ENCODE data around the gene BAIAP2. TPM values are rescaled to one million over a fixed set of nuclear protein-coding genes. Genes with fewer than 3 reads are reported as not detected.
"Not testable (repeated sequence)": the region's sequence is repeated elsewhere in the genome, so short reads cannot be mapped to it uniquely, and the experiment has no call there.

Gene BAIAP2
- total RNA-seq, 2 donors from 2014 or later = 20.8 to 22.7 TPM

GRCh38 chr17:81134064-81134781 is 99.3 kb downstream of the BAIAP2 start:
- intact Hi-C loops (cut with DNase I, micrococcal nuclease) = no loop called here
- DNase-seq (no peak), ATAC-seq (no peak)

- ATAC-seq (peak; percentile 19), DNase-seq (peak; percentile 23 to 50)
- intact Hi-C loops (cut with DNase I, micrococcal nuclease) = no loop called here
These were observed 100.7 kb downstream of the BAIAP2 start for GRCh38 chr17:81135505-81136278.

- ATAC-seq = no peak
- intact Hi-C loops (cut with DNase I, micrococcal nuclease) = no loop called here
- DNase-seq = no peak
These were observed 101.4 kb downstream of the BAIAP2 start for GRCh38 chr17:81136366-81136765.

GRCh38 chr17:81137248-81137647 is 102.3 kb downstream of the BAIAP2 start:
- ATAC-seq (no peak), DNase-seq (no peak)
- intact Hi-C loops (cut with DNase I, micrococcal nuclease) = no loop called here

GRCh38 chr17:81138083-81138482 is 103.1 kb downstream of the BAIAP2 start:
- ATAC-seq = no peak
- intact Hi-C loops (cut with DNase I, micrococcal nuclease) = no loop called here
- no peak for DNase-seq

GRCh38 chr17:81138500-81138899 is 103.5 kb downstream of the BAIAP2 start:
- ATAC-seq (no peak), DNase-seq (no peak)
- intact Hi-C loops (cut with DNase I, micrococcal nuclease) = no loop called here

GRCh38 chr17:81139428-81139827 is 104.5 kb downstream of the BAIAP2 start:
- intact Hi-C loops (cut with DNase I, micrococcal nuclease) = no loop called here
- no peak for ATAC-seq
- no peak for DNase-seq

- DNase-seq = no peak
- intact Hi-C loops (cut with DNase I, micrococcal nuclease) = no loop called here
- no peak for ATAC-seq
These were observed 105.1 kb downstream of the BAIAP2 start for GRCh38 chr17:81140018-81140417.

- ATAC-seq (no peak), DNase-seq (no peak)
- intact Hi-C loops (cut with DNase I, micrococcal nuclease) = no loop called here
These were observed 105.7 kb downstream of the BAIAP2 start for GRCh38 chr17:81140695-81141094.

- DNase-seq = peak; percentile 79 to 86
- intact Hi-C loops (cut with DNase I, micrococcal nuclease) = no loop called here
- ATAC-seq = peak; percentile 91
These were observed 107.6 kb downstream of the BAIAP2 start for GRCh38 chr17:81142301-81143199.

- no peak for DNase-seq
- ATAC-seq = peak; percentile 8
- intact Hi-C loops (cut with DNase I, micrococcal nuclease) = no loop called here
These were observed 108.2 kb downstream of the BAIAP2 start for GRCh38 chr17:81143200-81143527.

GRCh38 chr17:81143717-81144422 is 108.9 kb downstream of the BAIAP2 start:
- DNase-seq (no peak), ATAC-seq (no peak)
- intact Hi-C loops (cut with DNase I, micrococcal nuclease) = no loop called here

- ATAC-seq (no peak), DNase-seq (no peak)
- intact Hi-C loops (cut with DNase I, micrococcal nuclease) = no loop called here
These were observed 109.5 kb downstream of the BAIAP2 start for GRCh38 chr17:81144423-81144781.

- DNase-seq; intact Hi-C loops (cut with DNase I, micrococcal nuclease); ATAC-seq: not testable (repeated sequence)
These were observed 111.3 kb downstream of the BAIAP2 start for GRCh38 chr17:81146208-81146607.

- DNase-seq = no peak
- no peak for ATAC-seq
- intact Hi-C loops (cut with DNase I, micrococcal nuclease) = no loop called here
These were observed 112.8 kb downstream of the BAIAP2 start for GRCh38 chr17:81147701-81148100.

- ATAC-seq = no peak
- intact Hi-C loops (cut with DNase I, micrococcal nuclease) = no loop called here
- no peak for DNase-seq
These were observed 113.6 kb downstream of the BAIAP2 start for GRCh38 chr17:81148571-81148970.

GRCh38 chr17:81148986-81149533 is 114.1 kb downstream of the BAIAP2 start:
- ATAC-seq (no peak), DNase-seq (no peak)
- intact Hi-C loops (cut with DNase I, micrococcal nuclease) = no loop called here

- ATAC-seq = no peak
- no peak for DNase-seq
- intact Hi-C loops (cut with DNase I, micrococcal nuclease) = no loop called here
These were observed 115.6 kb downstream of the BAIAP2 start for GRCh38 chr17:81150377-81151077.

Data from left colon (tissue), 2 donors.